ENCODE measurements around the gene PKM.

DNA sequence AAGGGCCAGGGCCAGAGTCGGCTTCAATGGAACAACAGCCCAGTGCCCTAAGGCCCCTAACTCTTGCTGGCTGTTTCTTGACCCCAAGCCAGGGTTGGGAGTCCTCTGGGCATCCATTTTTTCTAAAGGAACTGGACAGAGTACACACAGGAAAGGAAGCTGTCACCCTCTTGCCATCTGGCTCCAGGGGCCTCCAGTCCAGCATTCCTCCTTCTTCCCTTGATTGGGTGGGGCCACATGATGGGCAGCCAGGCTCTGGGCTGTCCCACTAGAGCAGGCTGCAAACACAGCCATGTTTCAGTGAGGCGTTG lies 31.8 kb downstream of the PKM start:
- TF ChIP-seq, protein P1, sequence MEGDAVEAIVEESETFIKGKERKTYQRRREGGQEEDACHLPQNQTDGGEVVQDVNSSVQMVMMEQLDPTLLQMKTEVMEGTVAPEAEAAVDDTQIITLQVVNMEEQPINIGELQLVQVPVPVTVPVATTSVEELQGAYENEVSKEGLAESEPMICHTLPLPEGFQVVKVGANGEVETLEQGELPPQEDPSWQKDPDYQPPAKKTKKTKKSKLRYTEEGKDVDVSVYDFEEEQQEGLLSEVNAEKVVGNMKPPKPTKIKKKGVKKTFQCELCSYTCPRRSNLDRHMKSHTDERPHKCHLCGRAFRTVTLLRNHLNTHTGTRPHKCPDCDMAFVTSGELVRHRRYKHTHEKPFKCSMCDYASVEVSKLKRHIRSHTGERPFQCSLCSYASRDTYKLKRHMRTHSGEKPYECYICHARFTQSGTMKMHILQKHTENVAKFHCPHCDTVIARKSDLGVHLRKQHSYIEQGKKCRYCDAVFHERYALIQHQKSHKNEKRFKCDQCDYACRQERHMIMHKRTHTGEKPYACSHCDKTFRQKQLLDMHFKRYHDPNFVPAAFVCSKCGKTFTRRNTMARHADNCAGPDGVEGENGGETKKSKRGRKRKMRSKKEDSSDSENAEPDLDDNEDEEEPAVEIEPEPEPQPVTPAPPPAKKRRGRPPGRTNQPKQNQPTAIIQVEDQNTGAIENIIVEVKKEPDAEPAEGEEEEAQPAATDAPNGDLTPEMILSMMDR (IDR thresholded peaks at IDR 0.05; ENCODE audit: borderline replicate concordance, extremely low read depth, low read length, poor library complexity, severe bottlenecking): no peak
- no peak for TF ChIP-seq EZH2 (IDR thresholded peaks at IDR 0.05; ENCODE audit: borderline replicate concordance, low read depth, low read length, severe bottlenecking)
